GM18951 (cell line): Measurements from ENCODE around the gene SLC29A4.
"Not testable (repeated sequence)": the region's sequence is repeated elsewhere in the genome, so short reads cannot be mapped to it uniquely, and the experiment has no call there.

ENCODE experiments used
- POLR2A ChIP-seq: IDR thresholded peaks from 4 replicates; pipeline ENCODE4 v1.6.1; 2011; ENCODE audit warnings: mild to moderate bottlenecking; ENCODE audit not compliant: insufficient read length, insufficient read depth; ENCODE audit errors: extremely low read depth
- in situ Hi-C: fragments of 300-500 bp; cut with MboI; formaldehyde crosslinking; loops from one replicate; pipeline ENCODE4 v1.12.0; 2022; ENCODE audit warnings: low sequenced_read_pairs, mixed read lengths, inconsistent platforms; ENCODE audit not compliant: unreplicated experiment

The SLC29A4 gene

DNA sequence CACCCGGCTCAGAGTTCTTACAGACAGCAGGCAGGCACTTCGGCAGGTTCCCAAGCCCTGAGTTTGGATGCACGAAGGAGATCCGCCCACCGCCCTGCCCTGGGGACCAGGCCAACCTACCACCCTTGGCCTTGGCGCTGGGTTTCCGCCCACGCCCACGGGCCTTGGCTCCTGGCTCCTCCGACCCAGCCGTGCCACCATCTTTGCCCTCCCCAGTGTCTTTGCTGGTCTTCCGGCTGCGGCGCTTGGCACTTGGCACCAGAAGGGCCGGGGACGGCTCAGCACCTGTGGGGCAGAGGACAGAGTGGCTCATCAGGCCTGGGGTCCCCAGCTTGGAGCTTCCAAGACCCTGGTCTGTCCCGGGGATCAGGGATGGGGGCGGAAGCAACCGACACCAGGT is 32.1 kb downstream of the SLC29A4 start:
- no peak for TF ChIP-seq POLR2A
- in situ Hi-C loops, result no loop called here

- no peak for TF ChIP-seq POLR2A
Observed at GRCh38 chr7:5315761-5316160, 33.0 kb downstream of the SLC29A4 start.

DNA sequence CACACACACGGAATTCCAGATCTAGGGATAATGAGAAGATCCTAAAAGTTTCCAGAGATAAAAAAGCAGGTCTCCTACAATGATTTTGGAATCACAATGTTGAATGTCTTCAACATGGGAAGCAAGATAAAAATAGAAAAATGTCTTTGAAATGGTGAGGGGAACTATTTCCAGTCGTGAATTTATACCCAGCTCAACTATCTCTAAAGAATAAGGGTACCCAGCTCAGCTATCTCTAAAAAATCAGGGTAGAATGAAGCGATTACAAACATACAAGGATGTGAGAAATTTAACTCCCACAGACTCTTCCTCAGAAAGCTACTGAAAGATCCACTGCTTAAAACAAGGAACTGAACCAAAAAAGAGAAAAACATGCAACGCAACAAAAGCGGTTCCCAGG is 35.9 kb downstream of the SLC29A4 start:
- in situ Hi-C loops, result not testable (repeated sequence)

More at GRCh38 chr7:5315761-5316160, 33.0 kb downstream of the SLC29A4 start:
- in situ Hi-C loops, result no loop called here

- in situ Hi-C loops, result no loop called here
- TF ChIP-seq POLR2A, result no peak
Observed at GRCh38 chr7:5320391-5320790, 37.6 kb downstream of the SLC29A4 start.

DNA sequence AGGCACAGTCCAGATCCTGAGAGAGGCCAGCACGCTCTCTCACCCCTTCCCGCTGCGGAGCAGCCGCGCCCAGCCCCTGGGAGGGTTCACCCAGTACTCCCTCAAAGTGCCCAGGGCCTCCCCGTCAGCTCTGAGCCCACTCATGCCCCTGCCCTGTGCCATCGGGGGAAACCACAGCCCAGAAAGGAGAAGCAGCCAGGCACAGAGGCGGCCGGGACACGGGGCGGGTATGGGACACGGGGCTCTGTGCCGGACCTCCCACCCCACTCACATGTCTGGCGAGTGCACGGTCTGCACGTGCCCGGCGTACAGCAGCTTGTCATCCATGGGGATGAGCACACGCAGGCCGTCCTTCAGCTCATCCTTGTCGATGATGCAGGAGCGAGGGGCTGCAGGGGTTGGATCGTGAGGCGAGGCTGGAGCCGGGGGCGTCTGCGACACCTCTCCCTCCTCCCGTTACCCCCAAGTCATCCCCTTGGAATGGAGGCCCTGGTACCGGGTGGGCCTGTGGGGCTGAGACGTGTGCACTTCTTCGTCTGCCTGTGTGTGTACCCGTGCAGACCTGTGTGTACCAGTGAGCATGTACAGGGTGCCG is 38.2 kb downstream of the SLC29A4 start:
- in situ Hi-C loops, result no loop called here
- no peak for TF ChIP-seq POLR2A

DNA sequence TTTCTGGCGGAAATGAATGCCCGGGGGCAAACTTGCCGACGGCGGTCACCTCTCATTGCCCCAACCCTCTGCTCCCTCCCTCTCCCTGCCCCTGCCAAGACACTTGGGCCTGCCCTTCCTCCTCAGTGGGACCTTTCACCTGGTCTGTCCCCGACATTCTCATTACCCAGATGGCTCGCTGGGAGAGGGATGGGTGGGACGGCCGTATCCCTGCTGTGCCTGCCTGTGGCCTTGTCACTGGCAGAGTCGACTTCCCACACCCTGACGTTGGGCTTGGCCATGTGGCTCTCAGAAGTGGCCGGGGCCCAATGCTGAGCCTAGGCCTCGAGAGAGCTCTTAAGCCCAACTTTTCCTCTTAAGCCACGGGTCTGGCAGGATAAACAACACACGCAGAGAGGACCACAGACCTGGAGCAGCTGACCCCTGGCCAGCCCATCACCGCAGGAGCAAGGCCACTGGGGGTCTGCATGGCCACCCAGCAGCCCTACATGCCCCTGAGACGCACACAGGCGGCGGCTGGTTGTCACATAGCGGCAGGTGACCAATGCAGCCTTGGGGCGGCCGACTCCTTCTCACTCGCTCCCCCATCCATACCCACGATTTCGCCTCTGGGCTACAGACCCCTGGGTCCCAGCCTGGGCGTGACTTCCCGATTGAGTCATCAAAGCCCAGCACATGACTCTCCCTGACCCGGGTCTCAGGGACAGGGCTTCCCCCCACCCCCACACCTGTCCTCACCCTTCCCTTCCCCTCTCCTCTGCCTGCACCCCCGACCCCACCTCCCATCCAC is 40.1 kb downstream of the SLC29A4 start:
- in situ Hi-C loops, result no loop called here

GRCh38 chr7:5323800-5324781 is 41.3 kb downstream of the SLC29A4 start:
- in situ Hi-C loops, result not testable (repeated sequence)

More for the DNA sequence above, 40.1 kb downstream of the SLC29A4 start:
- no peak for TF ChIP-seq POLR2A

DNA sequence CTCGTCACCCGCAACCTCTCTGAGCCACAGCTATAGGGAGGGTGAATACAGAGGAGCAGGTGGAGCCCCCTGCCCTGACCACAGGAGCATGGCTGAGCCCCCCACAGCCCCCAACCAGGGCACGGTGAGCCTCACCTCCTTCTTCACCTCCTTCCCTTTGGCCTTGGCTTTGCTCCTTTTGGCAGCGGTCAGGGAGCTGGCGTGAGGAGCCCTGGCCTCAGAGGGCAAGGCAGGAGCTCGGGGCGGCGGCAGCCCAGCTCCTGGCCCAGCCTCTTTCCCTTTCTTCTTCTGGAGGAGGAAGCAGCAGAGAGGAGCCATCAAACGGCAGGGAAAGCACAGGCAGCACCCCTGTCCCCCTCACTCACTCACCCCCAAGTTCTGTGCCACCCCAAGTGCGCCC is 42.2 kb downstream of the SLC29A4 start:
- in situ Hi-C loops, result no loop called here
- TF ChIP-seq POLR2A, result no peak

DNA sequence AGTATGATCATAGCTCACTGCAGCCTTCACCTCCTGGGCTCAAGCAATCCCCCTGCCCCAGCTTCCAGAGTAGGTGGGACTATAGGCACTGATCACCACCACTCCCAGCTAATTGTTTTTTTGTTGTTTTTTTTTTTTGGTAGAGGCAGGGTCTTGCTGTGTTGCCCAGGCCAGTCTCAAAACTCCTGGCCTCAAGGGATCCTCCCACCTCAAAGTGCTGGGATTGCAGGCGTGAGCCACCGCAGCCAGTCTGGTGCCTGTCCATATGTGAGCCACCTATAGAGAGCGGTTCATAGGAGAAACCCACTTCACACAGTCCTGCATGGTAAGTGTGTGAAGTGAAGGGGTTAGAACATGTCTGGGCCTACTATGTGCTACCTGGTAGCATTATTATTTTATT is 47.5 kb downstream of the SLC29A4 start:
- in situ Hi-C loops, result no loop called here
- TF ChIP-seq POLR2A, result no peak

- in situ Hi-C loops, result no loop called here
- no peak for TF ChIP-seq POLR2A
Observed at GRCh38 chr7:5332579-5332978, 49.8 kb downstream of the SLC29A4 start.

GRCh38 chr7:5333121-5334045 is 50.6 kb downstream of the SLC29A4 start:
- in situ Hi-C loops, result no loop called here
- TF ChIP-seq POLR2A, result no peak

DNA sequence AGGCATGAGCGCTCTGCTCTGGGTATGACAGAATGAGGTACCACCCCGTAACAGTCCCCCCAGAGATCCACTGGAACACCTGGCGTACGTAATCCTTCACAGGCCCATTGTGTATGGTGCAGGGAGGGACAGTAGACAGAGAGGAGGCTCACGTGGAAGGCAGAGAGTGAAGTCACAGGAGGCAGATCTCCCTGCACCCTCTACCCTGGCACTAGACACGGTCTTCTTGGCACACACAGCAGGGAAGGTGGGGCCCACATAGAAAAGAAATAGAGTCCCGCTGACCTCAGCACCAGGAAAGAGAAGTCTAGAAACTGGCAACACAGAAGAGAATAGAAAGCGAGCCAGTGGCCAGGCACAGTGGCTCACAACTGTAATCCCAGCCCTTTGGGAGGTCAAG is 51.9 kb downstream of the SLC29A4 start:
- in situ Hi-C loops, result no loop called here
- no peak for TF ChIP-seq POLR2A

GRCh38 chr7:5337047-5337446 is 54.3 kb downstream of the SLC29A4 start:
- no peak for TF ChIP-seq POLR2A
- in situ Hi-C loops, result no loop called here

GRCh38 chr7:5339955-5340354 is 57.2 kb downstream of the SLC29A4 start:
- TF ChIP-seq POLR2A, result no peak
- in situ Hi-C loops, result no loop called here
